SK-N-SH (cell line): ENCODE measurements around the gene WDR17. TPM values are rescaled to one million over a fixed set of nuclear protein-coding genes. Genes with fewer than 3 reads are reported as not detected.
"Not testable (repeated sequence)": the region's sequence is repeated elsewhere in the genome, so short reads cannot be mapped to it uniquely, and the experiment has no call there.

Source experiments
- CTCF ChIA-PET: fragments of 300-600, 350-600 bp; formaldehyde crosslinking; extraction: SDS; loops from one replicate; lab custom pipeline; 2021; lab: Yijun Ruan, JAX
- POLR2A ChIA-PET: fragments of 350-600 bp; sonication (Branson Sonifier 250); formaldehyde crosslinking; extraction: SDS; loops from one replicate; lab custom pipeline; 2020; ENCODE audit warnings: antibody characterized with exemption, inconsistent platforms; lab: Yijun Ruan, JAX
- DNase-seq: peaks from one replicate; pipeline ENCODE4 v3.0.0; 2012
- H2AFZ ChIP-seq: fragments of 200-600 bp; sonication (generic); 2 replicates; pipeline ENCODE4 v1.8.1; 2016; ENCODE audit warnings: antibody characterized with exemption, mild to moderate bottlenecking, low read depth
- H3F3A ChIP-seq: fragments of 200-600 bp; sonication (generic); replicated peaks from 2 replicates; pipeline ENCODE3; 2016; ENCODE audit warnings: antibody characterized with exemption, mild to moderate bottlenecking; ENCODE audit not compliant: insufficient read depth
- H3K27ac ChIP-seq, 2 experiments: fragments of 200-500 bp in 1 of 2; fragments of 200-600 bp in 1 of 2; sonication (Bioruptor generic) in 1 of 2; sonication (generic), shearing (Covaris generic) in 1 of 2; 2 replicates each; pipeline versions ENCODE4 v1.5.1 to v1.6.1; 2014 to 2016; ENCODE audit warnings: low read depth in 2 of 2, inconsistent platforms in 1 of 2, low read length in 1 of 2, mild to moderate bottlenecking in 1 of 2, mixed read lengths in 1 of 2
- H3K27me3 ChIP-seq: fragments of 200-600 bp; sonication (generic), shearing (Covaris generic); 2 replicates; pipeline ENCODE4 v1.6.1; 2016; ENCODE audit warnings: mixed run types; ENCODE audit not compliant: insufficient read depth
- H3K36me3 ChIP-seq, 2 experiments: fragments of 200-500 bp in 1 of 2; fragments of 200-600 bp in 1 of 2; sonication (Bioruptor generic) in 1 of 2; sonication (generic) in 1 of 2; replicated peaks in 1 of 2; 2 replicates each; pipeline versions ENCODE3 to v1.5.1; 2014 to 2016; ENCODE audit warnings: low read length in 1 of 2, mild to moderate bottlenecking in 1 of 2; ENCODE audit not compliant: insufficient read depth in 2 of 2, control insufficient read depth in 1 of 2
- H3K4me1 ChIP-seq, 2 experiments: fragments of 200-500 bp in 1 of 2; fragments of 200-600 bp in 1 of 2; sonication (Bioruptor generic) in 1 of 2; sonication (generic), shearing (Covaris generic) in 1 of 2; 2 replicates each; pipeline versions ENCODE4 v1.5.1 to v1.6.1; 2014 to 2016; ENCODE audit warnings: low read depth in 1 of 2, low read length in 1 of 2, mixed run types in 1 of 2; ENCODE audit not compliant: insufficient read depth in 2 of 2, control insufficient read depth in 1 of 2
- H3K4me2 ChIP-seq: fragments of 200-600 bp; sonication (generic), shearing (Covaris generic); 2 replicates; pipeline ENCODE4 v1.6.1; 2017; ENCODE audit warnings: mixed run types
- H3K4me3 ChIP-seq, 2 experiments: fragments of 200-500 bp in 1 of 2; fragments of 200-600 bp in 1 of 2; sonication (Bioruptor generic) in 1 of 2; sonication (generic), shearing (Covaris generic) in 1 of 2; 2 replicates each; pipeline versions ENCODE4 v1.5.1 to v1.8.1; 2014 to 2016; ENCODE audit warnings: low read depth in 2 of 2, inconsistent platforms in 1 of 2, low read length in 1 of 2, mild to moderate bottlenecking in 1 of 2, mixed read lengths in 1 of 2, moderate library complexity in 1 of 2
- H3K79me2 ChIP-seq: fragments of 200-600 bp; sonication (generic); 2 replicates; pipeline ENCODE4 v1.8.1; 2017; ENCODE audit warnings: mild to moderate bottlenecking; ENCODE audit not compliant: insufficient read depth
- H3K9ac ChIP-seq: fragments of 200-600 bp; sonication (generic); 2 replicates; pipeline ENCODE4 v1.6.1; 2017; ENCODE audit warnings: mixed run types
- H3K9me2 ChIP-seq: fragments of 200-600 bp; sonication (generic); 2 replicates; pipeline ENCODE4 v1.6.1; 2017; ENCODE audit warnings: mixed run types
- H3K9me3 ChIP-seq: fragments of 200-600 bp; sonication (generic); 2 replicates; pipeline ENCODE4 v1.6.1; 2017; ENCODE audit warnings: mixed run types, mild to moderate bottlenecking, moderate library complexity
- H4K20me1 ChIP-seq: fragments of 200-600 bp; sonication (generic); 2 replicates; pipeline ENCODE4 v1.6.1; 2017; ENCODE audit warnings: mild to moderate bottlenecking, mixed run types; ENCODE audit not compliant: insufficient read depth
- EZH2phosphoT487 ChIP-seq: fragments of 200-600 bp; sonication (generic); IDR thresholded peaks from 2 replicates; pipeline ENCODE4 v1.6.1; 2017; ENCODE audit warnings: low read depth, mixed run types, mild to moderate bottlenecking, antibody characterized with exemption, moderate library complexity, borderline replicate concordance
- FOXJ3 ChIP-seq: sonication (generic); formaldehyde crosslinking; IDR thresholded peaks from 2 replicates; pipeline ENCODE4 v1.5.1; 2020; ENCODE audit warnings: mild to moderate bottlenecking, missing genetic modification reagents
- GATA2 ChIP-seq: sonication (generic); formaldehyde crosslinking; IDR thresholded peaks from 2 replicates; pipeline ENCODE4 v1.5.0; 2020; ENCODE audit warnings: mild to moderate bottlenecking, missing genetic modification reagents
- MEF2A ChIP-seq: IDR thresholded peaks from 2 replicates; pipeline ENCODE4 v1.4.0; 2012; ENCODE audit warnings: low read depth, borderline replicate concordance
- NRF1 ChIP-seq: IDR thresholded peaks from 2 replicates; pipeline ENCODE4 v1.6.1; 2012; ENCODE audit warnings: low read depth, mild to moderate bottlenecking, low read length
- RAD21 ChIP-seq: IDR thresholded peaks from 2 replicates; pipeline ENCODE4 v1.6.1; 2012; ENCODE audit warnings: mild to moderate bottlenecking, low read length
- TCF12 ChIP-seq: IDR thresholded peaks from 2 replicates; pipeline ENCODE4 v1.4.0; 2012
- TEAD4 ChIP-seq: IDR thresholded peaks from 2 replicates; pipeline ENCODE4 v1.4.0; 2012; ENCODE audit warnings: mild to moderate bottlenecking, borderline replicate concordance; ENCODE audit not compliant: insufficient read depth
- WGBS: methylation state at CpG from one replicate; pipeline ENCODE4 v1.1.6; 2017; ENCODE audit warnings: low lambda C conversion rate; 5-methylcytosine and 5-hydroxymethylcytosine counted together
- polyA plus RNA-seq, 3 experiments: library from polyadenylated mRNA; depleted of rRNA; stranded (reverse); fragments of >200 nt; gene quantifications; 2 replicates each; pipeline ENCODE4 v1.2.3, GENCODE V29; 2012
- TF ChIP-seq, protein P1 (sequence below): IDR thresholded peaks from 2 replicates; pipeline ENCODE4 v1.6.1; 2012; ENCODE audit warnings: mild to moderate bottlenecking, low read depth, low read length, moderate library complexity
- TF ChIP-seq, protein P2 (sequence below): IDR thresholded peaks from 2 replicates; pipeline ENCODE4 v1.4.0; 2012; ENCODE audit warnings: low read depth, borderline replicate concordance

WDR17 gene
- polyA plus RNA-seq, 1 of the 3 experiments (the other 2 are of a cell fraction), result 0.72 TPM

DNA sequence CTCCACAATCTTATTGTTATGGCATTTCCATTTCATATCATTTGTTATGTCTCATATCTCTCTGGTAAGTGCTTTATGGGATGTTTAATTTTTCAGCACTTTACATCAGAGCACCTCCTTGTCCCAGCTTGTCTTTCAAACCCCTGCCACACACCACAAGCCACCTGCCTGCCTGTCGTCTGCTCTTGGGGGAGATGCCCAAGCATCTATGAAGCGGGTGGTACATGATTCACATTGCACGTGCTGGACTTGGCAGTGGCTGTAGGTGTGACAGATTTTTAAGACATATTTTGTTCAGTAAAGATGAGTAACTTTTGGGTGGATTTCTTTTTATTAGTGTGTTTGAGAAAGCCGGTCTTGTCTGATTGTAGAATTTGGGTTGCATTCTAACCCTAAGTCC lies 143.9 kb downstream of the WDR17 start (continued):
- TF ChIP-seq, protein P1, sequence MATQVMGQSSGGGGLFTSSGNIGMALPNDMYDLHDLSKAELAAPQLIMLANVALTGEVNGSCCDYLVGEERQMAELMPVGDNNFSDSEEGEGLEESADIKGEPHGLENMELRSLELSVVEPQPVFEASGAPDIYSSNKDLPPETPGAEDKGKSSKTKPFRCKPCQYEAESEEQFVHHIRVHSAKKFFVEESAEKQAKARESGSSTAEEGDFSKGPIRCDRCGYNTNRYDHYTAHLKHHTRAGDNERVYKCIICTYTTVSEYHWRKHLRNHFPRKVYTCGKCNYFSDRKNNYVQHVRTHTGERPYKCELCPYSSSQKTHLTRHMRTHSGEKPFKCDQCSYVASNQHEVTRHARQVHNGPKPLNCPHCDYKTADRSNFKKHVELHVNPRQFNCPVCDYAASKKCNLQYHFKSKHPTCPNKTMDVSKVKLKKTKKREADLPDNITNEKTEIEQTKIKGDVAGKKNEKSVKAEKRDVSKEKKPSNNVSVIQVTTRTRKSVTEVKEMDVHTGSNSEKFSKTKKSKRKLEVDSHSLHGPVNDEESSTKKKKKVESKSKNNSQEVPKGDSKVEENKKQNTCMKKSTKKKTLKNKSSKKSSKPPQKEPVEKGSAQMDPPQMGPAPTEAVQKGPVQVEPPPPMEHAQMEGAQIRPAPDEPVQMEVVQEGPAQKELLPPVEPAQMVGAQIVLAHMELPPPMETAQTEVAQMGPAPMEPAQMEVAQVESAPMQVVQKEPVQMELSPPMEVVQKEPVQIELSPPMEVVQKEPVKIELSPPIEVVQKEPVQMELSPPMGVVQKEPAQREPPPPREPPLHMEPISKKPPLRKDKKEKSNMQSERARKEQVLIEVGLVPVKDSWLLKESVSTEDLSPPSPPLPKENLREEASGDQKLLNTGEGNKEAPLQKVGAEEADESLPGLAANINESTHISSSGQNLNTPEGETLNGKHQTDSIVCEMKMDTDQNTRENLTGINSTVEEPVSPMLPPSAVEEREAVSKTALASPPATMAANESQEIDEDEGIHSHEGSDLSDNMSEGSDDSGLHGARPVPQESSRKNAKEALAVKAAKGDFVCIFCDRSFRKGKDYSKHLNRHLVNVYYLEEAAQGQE, result no peak

DNA sequence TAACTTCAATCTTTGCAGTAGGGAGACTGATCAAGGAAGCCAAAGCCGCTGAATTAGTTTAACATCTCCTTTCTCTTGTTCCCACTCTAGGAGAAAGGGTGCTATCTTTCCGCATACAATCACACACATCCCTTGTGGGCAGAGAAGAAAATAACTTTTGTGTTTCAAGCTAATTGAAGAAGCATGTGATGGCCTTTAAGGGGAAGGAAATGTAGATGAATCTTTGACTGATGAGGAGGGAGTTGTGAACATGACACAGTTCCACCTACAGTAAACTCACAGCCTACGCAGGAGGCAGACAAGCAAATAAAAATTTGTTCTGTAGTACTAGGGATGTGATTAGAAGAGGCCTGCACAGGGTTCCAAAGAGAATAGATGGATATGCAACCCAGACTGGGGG lies 144.5 kb downstream of the WDR17 start:
- Histone ChIP-seq H2AFZ (no peak overlapping the region), H3K27me3 (no peaks in the 10 kb centered on the region), H3K36me3 (no peaks in the 10 kb centered on the region), H3K9ac (no peak overlapping the region), H3K9me3 (no peaks in the 10 kb centered on the region), H3F3A (no peaks in the 10 kb centered on the region), H3K27ac (no peak overlapping the region), H3K4me2 (no peak overlapping the region), H3K79me2 (no peaks in the 10 kb centered on the region), H3K4me1 (no peaks in the 10 kb centered on the region; a peak in 1 of 4 replicates)
- ChIA-PET CTCF (interaction anchor here (1.4 kb wide), 1 partner anchor 8 kb away, joined by 4 read pairs; no protein-coding TSS in a partner anchor), POLR2A (no interaction called here)
- WGBS, result 85% methylated on average over 3 of the region's 3 CpGs
- TF ChIP-seq GATA2 (CRISPR knock-in tag) (no peak), EZH2phosphoT487 (no peak), NRF1 (no peak), RAD21 (no peak)
- TF ChIP-seq, protein P2, sequence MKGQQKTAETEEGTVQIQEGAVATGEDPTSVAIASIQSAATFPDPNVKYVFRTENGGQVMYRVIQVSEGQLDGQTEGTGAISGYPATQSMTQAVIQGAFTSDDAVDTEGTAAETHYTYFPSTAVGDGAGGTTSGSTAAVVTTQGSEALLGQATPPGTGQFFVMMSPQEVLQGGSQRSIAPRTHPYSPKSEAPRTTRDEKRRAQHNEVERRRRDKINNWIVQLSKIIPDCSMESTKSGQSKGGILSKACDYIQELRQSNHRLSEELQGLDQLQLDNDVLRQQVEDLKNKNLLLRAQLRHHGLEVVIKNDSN, result no peak
- TF ChIP-seq, all 33 proteins: peak for 0
- H3K9me2 ChIP-seq, result no peaks in the 10 kb centered on the region
- DNase-seq, result no peak
- no peak overlapping the region for H3K4me3 ChIP-seq
- no peaks in the 10 kb centered on the region for H4K20me1 ChIP-seq

DNA sequence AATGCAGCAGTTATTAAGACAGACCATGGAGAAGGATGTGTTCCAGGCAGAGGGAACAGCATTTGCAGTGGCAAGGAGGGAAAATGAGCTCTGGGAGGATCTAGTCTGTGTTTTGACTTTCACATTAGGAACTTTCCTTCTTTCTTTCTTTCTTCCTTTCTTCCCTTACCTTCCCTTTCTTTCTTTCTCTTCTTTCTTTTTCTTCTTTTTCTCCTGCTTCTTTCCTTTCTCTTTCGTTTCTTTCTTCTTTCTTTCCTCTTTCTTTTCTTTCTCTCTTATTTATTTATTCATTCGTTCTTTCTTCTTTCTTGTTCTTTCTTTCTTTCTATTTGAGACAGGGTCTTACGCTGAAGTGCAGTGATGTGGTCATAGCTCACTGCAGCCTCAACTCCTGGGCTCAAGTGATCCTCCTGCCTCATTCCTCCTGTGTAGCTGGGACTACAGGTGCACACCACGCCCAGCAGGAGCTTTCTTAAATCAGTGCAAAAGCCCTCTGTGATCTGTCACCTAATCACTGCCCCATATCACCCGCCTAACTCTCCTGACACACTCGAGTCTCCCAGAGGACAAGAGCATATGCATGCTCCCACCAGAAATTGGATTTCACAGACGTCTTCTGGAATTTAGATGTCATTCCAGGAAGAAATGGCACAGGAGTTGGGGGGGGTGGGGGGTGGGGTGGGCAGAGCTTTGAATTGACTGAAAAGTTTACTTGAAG lies 145.1 kb downstream of the WDR17 start:
- ChIA-PET POLR2A (no interaction called here), CTCF (interaction anchor here (1.4 kb wide), 1 partner anchor 9 kb away, joined by 4 read pairs; no protein-coding TSS in a partner anchor)
- Histone ChIP-seq H3K27me3 (no peaks in the 10 kb centered on the region), H4K20me1 (no peaks in the 10 kb centered on the region), H3K79me2 (no peaks in the 10 kb centered on the region), H3K4me2 (no peak overlapping the region), H3K36me3 (no peaks in the 10 kb centered on the region), H3K9me3 (no peaks in the 10 kb centered on the region), H3F3A (no peaks in the 10 kb centered on the region), H3K9me2 (no peaks in the 10 kb centered on the region), H2AFZ (no peak overlapping the region), H3K4me3 (no peak overlapping the region; a peak in 1 of 4 replicates), H3K9ac (no peak overlapping the region), H3K4me1 (no peaks in the 10 kb centered on the region), H3K27ac (no peak overlapping the region)
- no peak for DNase-seq
- WGBS, result 64% methylated on average over 7 of the region's 7 CpGs
- no peak for TF ChIP-seq FOXJ3 (CRISPR knock-in tag)
- TF ChIP-seq, protein P1, result no peak
- TF ChIP-seq RAD21, result no peak
- TF ChIP-seq TEAD4, result no peak
- no peak for TF ChIP-seq MEF2A
- no peak for TF ChIP-seq NRF1
- no peak for TF ChIP-seq TCF12

- H3K9ac ChIP-seq, H3K27ac ChIP-seq, DNase-seq, H3K4me1 ChIP-seq, H3K9me3 ChIP-seq, H2AFZ ChIP-seq, H3K36me3 ChIP-seq, H3K79me2 ChIP-seq, H3K4me3 ChIP-seq, H4K20me1 ChIP-seq, H3K27me3 ChIP-seq, H3F3A ChIP-seq, POLR2A ChIA-PET, H3K9me2 ChIP-seq, H3K4me2 ChIP-seq: not testable (repeated sequence)
- 50% methylated on average over 3 of the region's 3 CpGs for WGBS
- CTCF ChIA-PET, result interaction anchor here (1.0 kb wide), 1 partner anchor 21 kb away, joined by 3 read pairs; no protein-coding TSS in a partner anchor
Measured at GRCh38 chr4:176212351-176212750, 146.7 kb downstream of the WDR17 start.
